SK-N-SH (cell line): ENCODE results near the gene PPP1R37. TPM values are rescaled to one million over a fixed set of nuclear protein-coding genes. Genes with fewer than 3 reads are reported as not detected.

Experiments
- CTCF ChIA-PET: fragments of 300-600, 350-600 bp; formaldehyde crosslinking; extraction: SDS; loops from one replicate; lab custom pipeline; 2021; lab: Yijun Ruan, JAX
- POLR2A ChIA-PET: fragments of 350-600 bp; sonication (Branson Sonifier 250); formaldehyde crosslinking; extraction: SDS; loops from one replicate; lab custom pipeline; 2020; ENCODE audit warnings: antibody characterized with exemption, inconsistent platforms; lab: Yijun Ruan, JAX
- DNase-seq: peaks from one replicate; pipeline ENCODE4 v3.0.0; 2012
- H2AFZ ChIP-seq: fragments of 200-600 bp; sonication (generic); 2 replicates; pipeline ENCODE4 v1.8.1; 2016; ENCODE audit warnings: antibody characterized with exemption, mild to moderate bottlenecking, low read depth
- H3F3A ChIP-seq: fragments of 200-600 bp; sonication (generic); replicated peaks from 2 replicates; pipeline ENCODE3; 2016; ENCODE audit warnings: antibody characterized with exemption, mild to moderate bottlenecking; ENCODE audit not compliant: insufficient read depth
- H3K27ac ChIP-seq, 2 experiments: fragments of 200-500 bp in 1 of 2; fragments of 200-600 bp in 1 of 2; sonication (Bioruptor generic) in 1 of 2; sonication (generic), shearing (Covaris generic) in 1 of 2; 2 replicates each; pipeline versions ENCODE4 v1.5.1 to v1.6.1; 2014 to 2016; ENCODE audit warnings: low read depth in 2 of 2, inconsistent platforms in 1 of 2, low read length in 1 of 2, mild to moderate bottlenecking in 1 of 2, mixed read lengths in 1 of 2
- H3K27me3 ChIP-seq: fragments of 200-600 bp; sonication (generic), shearing (Covaris generic); 2 replicates; pipeline ENCODE4 v1.6.1; 2016; ENCODE audit warnings: mixed run types; ENCODE audit not compliant: insufficient read depth
- H3K36me3 ChIP-seq, 2 experiments: fragments of 200-500 bp in 1 of 2; fragments of 200-600 bp in 1 of 2; sonication (Bioruptor generic) in 1 of 2; sonication (generic) in 1 of 2; replicated peaks in 1 of 2; 2 replicates each; pipeline versions ENCODE3 to v1.5.1; 2014 to 2016; ENCODE audit warnings: low read length in 1 of 2, mild to moderate bottlenecking in 1 of 2; ENCODE audit not compliant: insufficient read depth in 2 of 2, control insufficient read depth in 1 of 2
- H3K4me1 ChIP-seq, 2 experiments: fragments of 200-500 bp in 1 of 2; fragments of 200-600 bp in 1 of 2; sonication (Bioruptor generic) in 1 of 2; sonication (generic), shearing (Covaris generic) in 1 of 2; 2 replicates each; pipeline versions ENCODE4 v1.5.1 to v1.6.1; 2014 to 2016; ENCODE audit warnings: low read depth in 1 of 2, low read length in 1 of 2, mixed run types in 1 of 2; ENCODE audit not compliant: insufficient read depth in 2 of 2, control insufficient read depth in 1 of 2
- H3K4me2 ChIP-seq: fragments of 200-600 bp; sonication (generic), shearing (Covaris generic); 2 replicates; pipeline ENCODE4 v1.6.1; 2017; ENCODE audit warnings: mixed run types
- H3K4me3 ChIP-seq, 2 experiments: fragments of 200-500 bp in 1 of 2; fragments of 200-600 bp in 1 of 2; sonication (Bioruptor generic) in 1 of 2; sonication (generic), shearing (Covaris generic) in 1 of 2; 2 replicates each; pipeline versions ENCODE4 v1.5.1 to v1.8.1; 2014 to 2016; ENCODE audit warnings: low read depth in 2 of 2, inconsistent platforms in 1 of 2, low read length in 1 of 2, mild to moderate bottlenecking in 1 of 2, mixed read lengths in 1 of 2, moderate library complexity in 1 of 2
- H3K79me2 ChIP-seq: fragments of 200-600 bp; sonication (generic); 2 replicates; pipeline ENCODE4 v1.8.1; 2017; ENCODE audit warnings: mild to moderate bottlenecking; ENCODE audit not compliant: insufficient read depth
- H3K9ac ChIP-seq: fragments of 200-600 bp; sonication (generic); 2 replicates; pipeline ENCODE4 v1.6.1; 2017; ENCODE audit warnings: mixed run types
- H3K9me2 ChIP-seq: fragments of 200-600 bp; sonication (generic); 2 replicates; pipeline ENCODE4 v1.6.1; 2017; ENCODE audit warnings: mixed run types
- H3K9me3 ChIP-seq: fragments of 200-600 bp; sonication (generic); 2 replicates; pipeline ENCODE4 v1.6.1; 2017; ENCODE audit warnings: mixed run types, mild to moderate bottlenecking, moderate library complexity
- H4K20me1 ChIP-seq: fragments of 200-600 bp; sonication (generic); 2 replicates; pipeline ENCODE4 v1.6.1; 2017; ENCODE audit warnings: mild to moderate bottlenecking, mixed run types; ENCODE audit not compliant: insufficient read depth
- CHD2 ChIP-seq: fragments of 150-350 bp; IDR thresholded peaks from 2 replicates; pipeline ENCODE4 v1.6.1; 2018; ENCODE audit warnings: low read length; ENCODE audit not compliant: partially characterized antibody
- ELF1 ChIP-seq: IDR thresholded peaks from 2 replicates; pipeline ENCODE4 v1.4.0; 2012
- EP300 ChIP-seq, 2 experiments: IDR thresholded peaks; 2 replicates each; pipeline versions ENCODE4 v1.4.0 to v1.6.1; 2012; ENCODE audit warnings: borderline replicate concordance in 1 of 2, low read depth in 1 of 2, low read length in 1 of 2
- EZH2phosphoT487 ChIP-seq: fragments of 200-600 bp; sonication (generic); IDR thresholded peaks from 2 replicates; pipeline ENCODE4 v1.6.1; 2017; ENCODE audit warnings: low read depth, mixed run types, mild to moderate bottlenecking, antibody characterized with exemption, moderate library complexity, borderline replicate concordance
- JUND ChIP-seq: IDR thresholded peaks from 2 replicates; pipeline ENCODE4 v1.4.0; 2012
- MXI1 ChIP-seq: IDR thresholded peaks from 2 replicates; pipeline ENCODE4 v1.6.1; 2012; ENCODE audit warnings: mild to moderate bottlenecking, low read depth, low read length, improper control_type of control experiment
- NRF1 ChIP-seq: IDR thresholded peaks from 2 replicates; pipeline ENCODE4 v1.6.1; 2012; ENCODE audit warnings: low read depth, mild to moderate bottlenecking, low read length
- RXRA ChIP-seq: IDR thresholded peaks from 2 replicates; pipeline ENCODE4 v1.4.0; 2012; ENCODE audit warnings: low read depth, mild to moderate bottlenecking, borderline replicate concordance
- SIN3A ChIP-seq: IDR thresholded peaks from 2 replicates; pipeline ENCODE4 v1.6.1; 2012; ENCODE audit warnings: low read depth, mild to moderate bottlenecking, low read length, moderate library complexity, borderline replicate concordance
- TAF1 ChIP-seq: IDR thresholded peaks from 2 replicates; pipeline ENCODE4 v1.6.1; 2012; ENCODE audit warnings: low read depth, mild to moderate bottlenecking, low read length, moderate library complexity, borderline replicate concordance
- TCF12 ChIP-seq: IDR thresholded peaks from 2 replicates; pipeline ENCODE4 v1.4.0; 2012
- WGBS: methylation state at CpG from one replicate; pipeline ENCODE4 v1.1.6; 2017; ENCODE audit warnings: low lambda C conversion rate; 5-methylcytosine and 5-hydroxymethylcytosine counted together
- polyA plus RNA-seq, 3 experiments: library from polyadenylated mRNA; depleted of rRNA; stranded (reverse); fragments of >200 nt; gene quantifications; 2 replicates each; pipeline ENCODE4 v1.2.3, GENCODE V29; 2012
- TF ChIP-seq, protein P1 (sequence below): IDR thresholded peaks from 2 replicates; pipeline ENCODE4 v1.4.0; 2012; ENCODE audit warnings: low read depth, borderline replicate concordance
- TF ChIP-seq, protein P2 (sequence below): IDR thresholded peaks from 2 replicates; pipeline ENCODE4 v1.6.1; 2012; ENCODE audit warnings: mild to moderate bottlenecking, low read depth, low read length, moderate library complexity
- TF ChIP-seq, protein P3 (sequence below): fragments of 200-600 bp; sonication (generic); IDR thresholded peaks from 2 replicates; pipeline ENCODE4 v1.6.1; 2017; ENCODE audit warnings: antibody characterized with exemption, mild to moderate bottlenecking, moderate library complexity
- TF ChIP-seq, protein P4 (sequence below): fragments of 150-350 bp; IDR thresholded peaks from 2 replicates; pipeline ENCODE4 v1.6.1; 2016; ENCODE audit warnings: mild to moderate bottlenecking, low read depth, low read length
- TF ChIP-seq, protein P5 (sequence below): IDR thresholded peaks from 2 replicates; pipeline ENCODE4 v1.4.0; 2012; ENCODE audit warnings: low read depth, borderline replicate concordance

PPP1R37 gene
- polyA plus RNA-seq, 1 of the 3 experiments (the other 2 are of a cell fraction), result 24.4 TPM

DNA sequence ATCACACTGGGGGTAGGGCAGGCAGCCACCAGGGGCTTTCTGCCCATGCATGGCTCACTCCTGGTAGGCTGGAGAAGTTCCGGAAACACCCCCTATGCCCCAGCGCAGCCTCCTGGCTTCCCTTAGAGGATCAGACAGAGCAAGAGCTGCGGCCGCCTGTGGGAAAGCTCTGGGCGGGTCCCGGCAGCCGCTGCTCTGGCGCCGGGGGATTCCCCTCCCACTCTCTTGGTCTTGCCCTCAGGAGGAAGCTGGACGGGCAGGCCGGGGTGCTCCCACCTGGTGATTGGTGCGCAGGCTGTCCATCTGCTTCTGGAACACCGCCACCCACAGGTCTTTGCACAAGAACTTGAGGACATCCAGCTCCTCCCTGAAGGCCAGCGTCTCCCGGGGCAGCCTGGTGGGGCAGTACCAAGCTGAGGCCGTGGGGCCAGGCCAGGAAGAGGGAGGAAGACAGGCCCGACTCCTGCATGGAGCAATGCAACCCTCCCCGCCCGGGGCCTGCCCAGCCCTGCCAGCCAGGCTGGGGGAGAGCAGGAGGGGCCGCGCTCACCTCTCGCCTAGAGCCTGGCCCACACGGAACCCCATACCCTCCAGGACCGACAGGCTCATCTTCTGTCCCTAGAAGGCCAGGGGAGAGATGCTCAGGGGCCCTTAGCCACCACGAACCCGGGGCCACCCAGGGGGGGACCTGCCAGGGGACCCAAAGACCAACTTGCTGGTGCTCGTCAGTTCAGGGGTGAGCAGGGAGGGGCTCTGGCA lies 71.8 kb downstream of the PPP1R37 start:
- CTCF ChIA-PET, result interaction anchor here (0.7 to 2.5 kb wide), 4 partner anchors 11 to 174 kb away, joined by 3 to 9 read pairs (median 3); no protein-coding TSS in a partner anchor

DNA sequence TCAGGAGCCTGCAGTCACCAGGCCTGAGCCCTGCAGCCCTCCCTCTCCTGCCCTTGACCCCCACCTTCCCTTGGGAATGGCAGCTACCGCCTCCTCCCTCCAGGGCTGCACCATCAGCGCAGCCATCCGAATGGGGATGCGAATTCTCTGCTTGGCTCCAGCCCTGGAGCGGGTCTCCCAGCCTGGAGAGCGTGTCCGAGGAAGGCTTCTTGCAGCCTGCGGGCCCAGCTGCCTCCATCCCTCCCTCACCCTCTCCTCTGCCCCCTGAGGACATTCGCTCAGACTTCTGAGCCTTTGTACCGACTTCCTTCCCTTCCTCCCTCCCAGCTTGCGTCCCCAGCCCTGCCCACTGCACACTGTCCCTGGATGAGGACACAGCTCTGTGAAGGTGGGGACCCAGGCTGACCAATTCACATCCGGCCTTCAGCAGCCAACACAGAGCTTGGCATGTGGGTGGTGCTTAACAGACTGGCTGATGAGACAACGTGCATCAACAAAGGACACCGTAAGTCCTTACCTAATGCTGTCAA lies 73.8 kb downstream of the PPP1R37 start:
- Histone ChIP-seq H3K36me3 (no peaks in the 10 kb centered on the region), H3K27me3 (no peaks in the 10 kb centered on the region), H3K79me2 (no peaks in the 10 kb centered on the region), H3K4me2 (no peak overlapping the region), H3K9me3 (no peaks in the 10 kb centered on the region), H3K4me1 (peaks cover 0 to 4% of the 10 kb centered on the region in 2 experiments; a peak in 1 of 4 replicates), H3F3A (no peaks in the 10 kb centered on the region), H3K9me2 (no peaks in the 10 kb centered on the region), H3K4me3 (no peak overlapping the region), H3K9ac (no peak overlapping the region), H2AFZ (no peak overlapping the region), H3K27ac (no peak overlapping the region), H4K20me1 (no peaks in the 10 kb centered on the region)
- CTCF ChIA-PET, result interaction anchor here (0.9 to 1.8 kb wide), 3 partner anchors 11 to 16 kb away, joined by 3 to 5 read pairs (median 3); partner anchors contain the start of gene TRAPPC6A
- POLR2A ChIA-PET, result no interaction called here
- no peak for DNase-seq
- WGBS, result 75% methylated on average over 6 of the region's 14 CpGs
- TF ChIP-seq EZH2phosphoT487, result no peak
- no peak for TF ChIP-seq TCF12
- no peak for TF ChIP-seq EP300 (IDR thresholded peaks at IDR 0.05; ENCODE audit: borderline replicate concordance in 1 of 2, low read depth in 1 of 2, low read length in 1 of 2)
- TF ChIP-seq SIN3A, result no peak
- TF ChIP-seq RXRA, result no peak
- TF ChIP-seq, protein P1, sequence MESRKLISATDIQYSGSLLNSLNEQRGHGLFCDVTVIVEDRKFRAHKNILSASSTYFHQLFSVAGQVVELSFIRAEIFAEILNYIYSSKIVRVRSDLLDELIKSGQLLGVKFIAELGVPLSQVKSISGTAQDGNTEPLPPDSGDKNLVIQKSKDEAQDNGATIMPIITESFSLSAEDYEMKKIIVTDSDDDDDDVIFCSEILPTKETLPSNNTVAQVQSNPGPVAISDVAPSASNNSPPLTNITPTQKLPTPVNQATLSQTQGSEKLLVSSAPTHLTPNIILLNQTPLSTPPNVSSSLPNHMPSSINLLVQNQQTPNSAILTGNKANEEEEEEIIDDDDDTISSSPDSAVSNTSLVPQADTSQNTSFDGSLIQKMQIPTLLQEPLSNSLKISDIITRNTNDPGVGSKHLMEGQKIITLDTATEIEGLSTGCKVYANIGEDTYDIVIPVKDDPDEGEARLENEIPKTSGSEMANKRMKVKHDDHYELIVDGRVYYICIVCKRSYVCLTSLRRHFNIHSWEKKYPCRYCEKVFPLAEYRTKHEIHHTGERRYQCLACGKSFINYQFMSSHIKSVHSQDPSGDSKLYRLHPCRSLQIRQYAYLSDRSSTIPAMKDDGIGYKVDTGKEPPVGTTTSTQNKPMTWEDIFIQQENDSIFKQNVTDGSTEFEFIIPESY, result no peak
- TF ChIP-seq TAF1, result no peak
- TF ChIP-seq, protein P2, sequence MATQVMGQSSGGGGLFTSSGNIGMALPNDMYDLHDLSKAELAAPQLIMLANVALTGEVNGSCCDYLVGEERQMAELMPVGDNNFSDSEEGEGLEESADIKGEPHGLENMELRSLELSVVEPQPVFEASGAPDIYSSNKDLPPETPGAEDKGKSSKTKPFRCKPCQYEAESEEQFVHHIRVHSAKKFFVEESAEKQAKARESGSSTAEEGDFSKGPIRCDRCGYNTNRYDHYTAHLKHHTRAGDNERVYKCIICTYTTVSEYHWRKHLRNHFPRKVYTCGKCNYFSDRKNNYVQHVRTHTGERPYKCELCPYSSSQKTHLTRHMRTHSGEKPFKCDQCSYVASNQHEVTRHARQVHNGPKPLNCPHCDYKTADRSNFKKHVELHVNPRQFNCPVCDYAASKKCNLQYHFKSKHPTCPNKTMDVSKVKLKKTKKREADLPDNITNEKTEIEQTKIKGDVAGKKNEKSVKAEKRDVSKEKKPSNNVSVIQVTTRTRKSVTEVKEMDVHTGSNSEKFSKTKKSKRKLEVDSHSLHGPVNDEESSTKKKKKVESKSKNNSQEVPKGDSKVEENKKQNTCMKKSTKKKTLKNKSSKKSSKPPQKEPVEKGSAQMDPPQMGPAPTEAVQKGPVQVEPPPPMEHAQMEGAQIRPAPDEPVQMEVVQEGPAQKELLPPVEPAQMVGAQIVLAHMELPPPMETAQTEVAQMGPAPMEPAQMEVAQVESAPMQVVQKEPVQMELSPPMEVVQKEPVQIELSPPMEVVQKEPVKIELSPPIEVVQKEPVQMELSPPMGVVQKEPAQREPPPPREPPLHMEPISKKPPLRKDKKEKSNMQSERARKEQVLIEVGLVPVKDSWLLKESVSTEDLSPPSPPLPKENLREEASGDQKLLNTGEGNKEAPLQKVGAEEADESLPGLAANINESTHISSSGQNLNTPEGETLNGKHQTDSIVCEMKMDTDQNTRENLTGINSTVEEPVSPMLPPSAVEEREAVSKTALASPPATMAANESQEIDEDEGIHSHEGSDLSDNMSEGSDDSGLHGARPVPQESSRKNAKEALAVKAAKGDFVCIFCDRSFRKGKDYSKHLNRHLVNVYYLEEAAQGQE, result no peak
- TF ChIP-seq, protein P3, sequence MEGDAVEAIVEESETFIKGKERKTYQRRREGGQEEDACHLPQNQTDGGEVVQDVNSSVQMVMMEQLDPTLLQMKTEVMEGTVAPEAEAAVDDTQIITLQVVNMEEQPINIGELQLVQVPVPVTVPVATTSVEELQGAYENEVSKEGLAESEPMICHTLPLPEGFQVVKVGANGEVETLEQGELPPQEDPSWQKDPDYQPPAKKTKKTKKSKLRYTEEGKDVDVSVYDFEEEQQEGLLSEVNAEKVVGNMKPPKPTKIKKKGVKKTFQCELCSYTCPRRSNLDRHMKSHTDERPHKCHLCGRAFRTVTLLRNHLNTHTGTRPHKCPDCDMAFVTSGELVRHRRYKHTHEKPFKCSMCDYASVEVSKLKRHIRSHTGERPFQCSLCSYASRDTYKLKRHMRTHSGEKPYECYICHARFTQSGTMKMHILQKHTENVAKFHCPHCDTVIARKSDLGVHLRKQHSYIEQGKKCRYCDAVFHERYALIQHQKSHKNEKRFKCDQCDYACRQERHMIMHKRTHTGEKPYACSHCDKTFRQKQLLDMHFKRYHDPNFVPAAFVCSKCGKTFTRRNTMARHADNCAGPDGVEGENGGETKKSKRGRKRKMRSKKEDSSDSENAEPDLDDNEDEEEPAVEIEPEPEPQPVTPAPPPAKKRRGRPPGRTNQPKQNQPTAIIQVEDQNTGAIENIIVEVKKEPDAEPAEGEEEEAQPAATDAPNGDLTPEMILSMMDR, result no peak
- TF ChIP-seq ELF1, result no peak
- TF ChIP-seq, protein P4, sequence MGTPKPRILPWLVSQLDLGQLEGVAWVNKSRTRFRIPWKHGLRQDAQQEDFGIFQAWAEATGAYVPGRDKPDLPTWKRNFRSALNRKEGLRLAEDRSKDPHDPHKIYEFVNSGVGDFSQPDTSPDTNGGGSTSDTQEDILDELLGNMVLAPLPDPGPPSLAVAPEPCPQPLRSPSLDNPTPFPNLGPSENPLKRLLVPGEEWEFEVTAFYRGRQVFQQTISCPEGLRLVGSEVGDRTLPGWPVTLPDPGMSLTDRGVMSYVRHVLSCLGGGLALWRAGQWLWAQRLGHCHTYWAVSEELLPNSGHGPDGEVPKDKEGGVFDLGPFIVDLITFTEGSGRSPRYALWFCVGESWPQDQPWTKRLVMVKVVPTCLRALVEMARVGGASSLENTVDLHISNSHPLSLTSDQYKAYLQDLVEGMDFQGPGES, result no peak

More for the DNA sequence above, 71.8 kb downstream of the PPP1R37 start:
- Histone ChIP-seq H3F3A (no peaks in the 10 kb centered on the region), H3K9ac (no peak overlapping the region), H3K27ac (no peak overlapping the region), H3K27me3 (no peaks in the 10 kb centered on the region), H3K4me2 (no peak overlapping the region), H3K9me2 (no peaks in the 10 kb centered on the region), H3K36me3 (no peaks in the 10 kb centered on the region), H3K4me3 (no peak overlapping the region), H2AFZ (no peak overlapping the region), H4K20me1 (no peaks in the 10 kb centered on the region), H3K79me2 (no peaks in the 10 kb centered on the region), H3K9me3 (no peaks in the 10 kb centered on the region), H3K4me1 (peaks cover 0 to 9% of the 10 kb centered on the region in 2 experiments; a peak in 1 of 4 replicates)
- no peak for DNase-seq
- no peak for TF ChIP-seq NRF1
- no peak for TF ChIP-seq MXI1
- no peak for TF ChIP-seq TAF1
- no peak for TF ChIP-seq CHD2
- TF ChIP-seq, protein P5, sequence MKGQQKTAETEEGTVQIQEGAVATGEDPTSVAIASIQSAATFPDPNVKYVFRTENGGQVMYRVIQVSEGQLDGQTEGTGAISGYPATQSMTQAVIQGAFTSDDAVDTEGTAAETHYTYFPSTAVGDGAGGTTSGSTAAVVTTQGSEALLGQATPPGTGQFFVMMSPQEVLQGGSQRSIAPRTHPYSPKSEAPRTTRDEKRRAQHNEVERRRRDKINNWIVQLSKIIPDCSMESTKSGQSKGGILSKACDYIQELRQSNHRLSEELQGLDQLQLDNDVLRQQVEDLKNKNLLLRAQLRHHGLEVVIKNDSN, result no peak
- no peak for TF ChIP-seq JUND
- POLR2A ChIA-PET, result interaction anchor here (0.6 kb wide), 1 partner anchor 9 kb away, joined by 3 read pairs; no protein-coding TSS in a partner anchor
- 100% methylated on average over 1 of the region's 27 CpGs for WGBS
